ENCODE data around the gene FMO1.

- TF ChIP-seq POLR2A (IDR thresholded peaks at IDR 0.05) (no peak), CTCF (IDR thresholded peaks at IDR 0.05 in 4 of 5, conservative IDR thresholded peaks at IDR 0.05 in 1 of 5) (no peak)
Observed at GRCh38 chr1:171334024-171334640, 85.8 kb downstream of the FMO1 start.
